ENCODE measurements around the gene PELI2. TPM values are rescaled to one million over a fixed set of nuclear protein-coding genes. Genes with fewer than 3 reads are reported as not detected.

PELI2 gene
- total RNA-seq, 1 donor from 2014 or later, result 40.6 TPM

GRCh38 chr14:56107615-56108014 is 10.6 kb upstream of the PELI2 start:
- Mint-ChIP-seq H3K36me3 (ENCODE audit: low read depth, unreplicated experiment) (no peaks in the 10 kb centered on the region), H3K9me3 (ENCODE audit: unreplicated experiment) (no peaks in the 10 kb centered on the region)

GRCh38 chr14:56108057-56108456 is 10.2 kb upstream of the PELI2 start:
- H3K4me1 Mint-ChIP-seq (ENCODE audit: unreplicated experiment), result no peaks in the 10 kb centered on the region
- no peak for DNase-seq (ENCODE audit: low spot score)
- H3K27me3 Mint-ChIP-seq (ENCODE audit: unreplicated experiment), result peaks cover 2% of the 10 kb centered on the region
- no peaks in the 10 kb centered on the region for H3K36me3 Mint-ChIP-seq (ENCODE audit: low read depth, unreplicated experiment)
- TF ChIP-seq CTCF (IDR thresholded peaks at IDR 0.05; ENCODE audit: unreplicated experiment), result no peak
- no peak overlapping the region for H3K27ac Mint-ChIP-seq (ENCODE audit: unreplicated experiment)
- no peaks in the 10 kb centered on the region for H3K9me3 Mint-ChIP-seq (ENCODE audit: unreplicated experiment)
- no peak overlapping the region for H3K4me3 Mint-ChIP-seq (ENCODE audit: unreplicated experiment)

More at GRCh38 chr14:56107615-56108014, 10.6 kb upstream of the PELI2 start:
- no peak overlapping the region for H3K4me3 Mint-ChIP-seq (ENCODE audit: unreplicated experiment)
- peaks cover 2% of the 10 kb centered on the region for H3K27me3 Mint-ChIP-seq (ENCODE audit: unreplicated experiment)
- H3K27ac Mint-ChIP-seq (ENCODE audit: unreplicated experiment), result no peak overlapping the region
- no peak for TF ChIP-seq CTCF (IDR thresholded peaks at IDR 0.05; ENCODE audit: unreplicated experiment)
- H3K4me1 Mint-ChIP-seq (ENCODE audit: unreplicated experiment), result no peaks in the 10 kb centered on the region
- no peak for DNase-seq (ENCODE audit: low spot score)

- no peak overlapping the region for H3K4me3 Mint-ChIP-seq (ENCODE audit: unreplicated experiment)
- H3K27ac Mint-ChIP-seq (ENCODE audit: unreplicated experiment), result no peak overlapping the region
- no peak for TF ChIP-seq CTCF (IDR thresholded peaks at IDR 0.05; ENCODE audit: unreplicated experiment)
- peaks cover 12% of the 10 kb centered on the region for H3K4me1 Mint-ChIP-seq (ENCODE audit: unreplicated experiment)
- no peaks in the 10 kb centered on the region for H3K36me3 Mint-ChIP-seq (ENCODE audit: low read depth, unreplicated experiment)
- H3K9me3 Mint-ChIP-seq (ENCODE audit: unreplicated experiment), result no peaks in the 10 kb centered on the region
- H3K27me3 Mint-ChIP-seq (ENCODE audit: unreplicated experiment), result peaks cover 7% of the 10 kb centered on the region
- no peak for DNase-seq (ENCODE audit: low spot score)
These were observed 5.4 kb upstream of the PELI2 start for GRCh38 chr14:56112781-56113180.

GRCh38 chr14:56115334-56115870 is 2.8 kb upstream of the PELI2 start:
- H3K4me1 Mint-ChIP-seq (ENCODE audit: unreplicated experiment), result peaks cover 23% of the 10 kb centered on the region
- H3K9me3 Mint-ChIP-seq (ENCODE audit: unreplicated experiment), result no peaks in the 10 kb centered on the region
- H3K27ac Mint-ChIP-seq (ENCODE audit: unreplicated experiment), result no peak overlapping the region
- peaks cover 10% of the 10 kb centered on the region for H3K27me3 Mint-ChIP-seq (ENCODE audit: unreplicated experiment)
- no peaks in the 10 kb centered on the region for H3K36me3 Mint-ChIP-seq (ENCODE audit: low read depth, unreplicated experiment)
- no peak for TF ChIP-seq CTCF (IDR thresholded peaks at IDR 0.05; ENCODE audit: unreplicated experiment)
- no peak for DNase-seq (ENCODE audit: low spot score)
- H3K4me3 Mint-ChIP-seq (ENCODE audit: unreplicated experiment), result no peak overlapping the region

GRCh38 chr14:56115976-56116893 is 2.0 kb upstream of the PELI2 start:
- H3K9me3 Mint-ChIP-seq (ENCODE audit: unreplicated experiment), result no peaks in the 10 kb centered on the region

More at GRCh38 chr14:56115976-56116893, 2.0 kb upstream of the PELI2 start:
- peak overlapping the region; percentile 34 for H3K27ac Mint-ChIP-seq (ENCODE audit: unreplicated experiment)
- H3K4me3 Mint-ChIP-seq (ENCODE audit: unreplicated experiment), result no peak overlapping the region
- DNase-seq (ENCODE audit: low spot score), result no peak
- H3K27me3 Mint-ChIP-seq (ENCODE audit: unreplicated experiment), result peaks cover 10% of the 10 kb centered on the region
- no peaks in the 10 kb centered on the region for H3K36me3 Mint-ChIP-seq (ENCODE audit: low read depth, unreplicated experiment)
- peaks cover 29% of the 10 kb centered on the region for H3K4me1 Mint-ChIP-seq (ENCODE audit: unreplicated experiment)
- no peak for TF ChIP-seq CTCF (IDR thresholded peaks at IDR 0.05; ENCODE audit: unreplicated experiment)

All from endothelial cell (in vitro differentiated cells).